Immature natural killer cell (primary cell): ENCODE measurements around the gene PHETA1. TPM values are rescaled to one million over a fixed set of nuclear protein-coding genes. Genes with fewer than 3 reads are reported as not detected.

Experiments used
- polyA plus RNA-seq, 3 donors: library from polyadenylated mRNA; unstranded; fragments of 300-500 nt; fragmentation: Illumina TruSeq; gene quantifications; one replicate each; pipeline ENCODE4 v1.2.3, GENCODE V29; 2021

The PHETA1 gene
- polyA plus RNA-seq, 3 donors from 2014 or later = 2.0 to 5.5 (median 2.1) TPM

Other genes with a start within 250 kb of the PHETA1 start
- 10 to 100 TPM in 1 of 3 donors, 1 to 10 TPM in 1, under 1 TPM in 1; 0.08 to 13.5 (median 5.3) TPM for gene SH2B3, start 36.8 kb upstream of the PHETA1 start, polyA plus RNA-seq
- 10 to 100 TPM in 2 of 3 donors, 1 to 10 TPM in 1; 7.1 to 31.3 (median 12.3) TPM for gene ATXN2, start 230.2 kb upstream of the PHETA1 start, polyA plus RNA-seq